OCI-LY1 (cell line): Measurements from ENCODE around the gene THOC5.

Experiments
- EZH2 ChIP-seq: fragments of 200-600 bp; sonication (generic), shearing (Covaris generic); IDR thresholded peaks from 2 replicates; pipeline ENCODE4 v1.8.0; 2017; ENCODE audit warnings: borderline replicate concordance, mixed run types, mild to moderate bottlenecking, antibody characterized with exemption, low read length, moderate library complexity, mixed read lengths
- TF ChIP-seq, protein P1 (sequence below): fragments of 200-600 bp; sonication (generic), shearing (Covaris generic); IDR thresholded peaks from 2 replicates; pipeline ENCODE4 v1.5.1; 2017; ENCODE audit warnings: mild to moderate bottlenecking, antibody characterized with exemption, low read length, moderate library complexity, mixed read lengths

DNA sequence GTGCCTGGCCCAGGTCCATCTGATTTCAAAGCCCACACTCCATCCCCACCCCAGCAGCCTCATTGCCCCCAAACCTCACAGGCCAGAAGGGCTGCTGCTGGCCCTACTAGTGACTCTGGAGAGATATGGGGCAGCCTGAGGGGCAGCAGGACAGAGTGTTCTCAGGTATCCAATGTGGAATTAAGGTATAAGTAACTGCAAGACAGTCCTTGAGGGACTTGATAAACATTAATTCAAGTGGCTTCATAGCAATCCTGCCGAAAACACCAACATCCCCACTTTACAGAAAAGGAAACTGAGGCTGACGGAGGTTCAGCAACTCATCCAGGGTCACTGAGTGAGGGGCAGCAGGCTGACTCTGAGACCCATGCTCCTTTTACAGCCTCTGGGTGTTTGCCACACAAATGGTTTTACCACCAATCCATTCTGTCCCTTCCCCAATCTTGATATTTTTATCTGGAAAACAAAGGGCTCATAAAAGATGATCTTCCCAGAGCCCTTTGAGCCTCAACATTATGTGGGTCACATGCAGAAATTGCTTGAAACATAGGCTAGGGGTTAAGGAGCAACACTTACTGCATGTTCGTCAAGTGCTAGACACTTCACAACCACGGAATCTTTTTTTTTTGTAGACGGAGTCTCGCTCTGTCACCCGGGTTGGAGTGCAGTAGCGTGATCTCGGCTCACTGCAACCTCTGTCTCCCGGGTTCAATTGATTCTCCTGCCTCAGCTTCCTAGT lies 25.1 kb upstream of the THOC5 start:
- TF ChIP-seq, protein P1, sequence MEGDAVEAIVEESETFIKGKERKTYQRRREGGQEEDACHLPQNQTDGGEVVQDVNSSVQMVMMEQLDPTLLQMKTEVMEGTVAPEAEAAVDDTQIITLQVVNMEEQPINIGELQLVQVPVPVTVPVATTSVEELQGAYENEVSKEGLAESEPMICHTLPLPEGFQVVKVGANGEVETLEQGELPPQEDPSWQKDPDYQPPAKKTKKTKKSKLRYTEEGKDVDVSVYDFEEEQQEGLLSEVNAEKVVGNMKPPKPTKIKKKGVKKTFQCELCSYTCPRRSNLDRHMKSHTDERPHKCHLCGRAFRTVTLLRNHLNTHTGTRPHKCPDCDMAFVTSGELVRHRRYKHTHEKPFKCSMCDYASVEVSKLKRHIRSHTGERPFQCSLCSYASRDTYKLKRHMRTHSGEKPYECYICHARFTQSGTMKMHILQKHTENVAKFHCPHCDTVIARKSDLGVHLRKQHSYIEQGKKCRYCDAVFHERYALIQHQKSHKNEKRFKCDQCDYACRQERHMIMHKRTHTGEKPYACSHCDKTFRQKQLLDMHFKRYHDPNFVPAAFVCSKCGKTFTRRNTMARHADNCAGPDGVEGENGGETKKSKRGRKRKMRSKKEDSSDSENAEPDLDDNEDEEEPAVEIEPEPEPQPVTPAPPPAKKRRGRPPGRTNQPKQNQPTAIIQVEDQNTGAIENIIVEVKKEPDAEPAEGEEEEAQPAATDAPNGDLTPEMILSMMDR: no peak
- TF ChIP-seq EZH2: no peak
